Pancreas (tissue), 10 donors: ENCODE results near the gene RND3. TPM values are rescaled to one million over a fixed set of nuclear protein-coding genes. Genes with fewer than 3 reads are reported as not detected.
A peak's percentile ranks its signal among the peaks of the same experiment; 100 is the strongest.

Experiments used
- ATAC-seq, 4 donors: fragments of 200-7000 bp; cut with Tn5 transposase; one replicate each; pipeline versions ENCODE4 v1.8.0 to v1.9.1; 2020; ENCODE audit warnings: mild to moderate bottlenecking in 4 of 4, moderate library complexity in 4 of 4
- DNase-seq, 6 donors: peaks; one replicate each; pipeline ENCODE4 v3.0.0-alpha.2; 2020
- FAIRE-seq: peaks from 2 replicates; lab custom pipeline; 2012; peaks lifted over from hg19 to GRCh38; lab: Jason Lieb, UNC
- H3K27ac ChIP-seq, 4 donors: fragments of 200-600 bp; sonication (generic); 1 replicate in 3 of 4; 2 replicates in 1 of 4; pipeline versions ENCODE4 v1.5.0 to v1.8.0; 2020
- H3K27me3 ChIP-seq, 4 donors: fragments of 200-600 bp; one replicate each; pipeline ENCODE4 v1.8.0; 2021
- H3K36me3 ChIP-seq, 3 donors: fragments of 200-600 bp; sonication (generic) in 1 of 3; one replicate each; pipeline versions ENCODE4 v1.5.0 to v1.8.0; 2020 to 2021
- H3K4me1 ChIP-seq, 3 donors: fragments of 200-600 bp; one replicate each; pipeline ENCODE4 v1.8.0; 2021
- H3K4me3 ChIP-seq, 4 donors: fragments of 200-600 bp; sonication (generic) in 2 of 4; one replicate each; pipeline versions ENCODE4 v1.5.0 to v1.8.0; 2020 to 2021
- H3K9me3 ChIP-seq, 4 donors: fragments of 200-600 bp; one replicate each; pipeline ENCODE4 v1.8.0; 2021
- WGBS, 2 donors: extraction: QIAGEN DNeasy Blood & Tissue Kit; methylation state at CpG; one replicate each; pipeline ENCODE4 v1.1.7; 2013; 5-methylcytosine and 5-hydroxymethylcytosine counted together
- intact Hi-C, 3 donors: fragments of 100-400 bp; cut with DNase I; formaldehyde crosslinking; loops; one replicate each; pipeline versions ENCODE4 v1.11.1 to v1.14.2; 2022
- polyA plus RNA-seq, 2 donors: library from polyadenylated mRNA; stranded (reverse); fragments of 200-250 nt; gene quantifications; one replicate each; pipeline ENCODE4 v1.2.3, GENCODE V29; 2013
- total RNA-seq, 6 donors: library from RNA; stranded (reverse); fragmentation: NEBNext Ultra II Directional in 4 of 6; extraction: Animal tissue kit (Norgen Biotek cat#: 25700) in 4 of 6; gene quantifications; one replicate each; pipeline versions ENCODE4 v1.2.1 to v1.2.4, GENCODE V29; 2021 to 2023
- TF ChIP-seq, protein P1 (sequence below), 4 donors: fragments of 200-600 bp; sonication (generic) in 3 of 4; IDR thresholded peaks; one replicate each; pipeline versions ENCODE4 v1.5.0 to v1.8.0; 2021; ENCODE audit warnings: antibody characterized with exemption in 4 of 4
- donor health status: healthy with polysubstance abuse.
- donor health status: DM: no; HTN: no; CAD: no; lungs with moderate emphysema.
- donor health status: DM: no; HTN: no; CAD: no.
- donor health status: control.
- donor health status: control.
- donor health status: Bipolar disorder and iron deficiency.
- donor health status: DM: yes; HTN: yes; CAD: no.
- donor health status: DM: no; HTN: no; CAD: no.
- donor health status: DM: no; HTN: no; CAD: no.
- donor health status: DM: yes; HTN: yes; CAD: no.

RND3 gene
- total and polyA plus RNA-seq, 8 donors = 3.9 to 9.8 (median 4.7) TPM

DNA sequence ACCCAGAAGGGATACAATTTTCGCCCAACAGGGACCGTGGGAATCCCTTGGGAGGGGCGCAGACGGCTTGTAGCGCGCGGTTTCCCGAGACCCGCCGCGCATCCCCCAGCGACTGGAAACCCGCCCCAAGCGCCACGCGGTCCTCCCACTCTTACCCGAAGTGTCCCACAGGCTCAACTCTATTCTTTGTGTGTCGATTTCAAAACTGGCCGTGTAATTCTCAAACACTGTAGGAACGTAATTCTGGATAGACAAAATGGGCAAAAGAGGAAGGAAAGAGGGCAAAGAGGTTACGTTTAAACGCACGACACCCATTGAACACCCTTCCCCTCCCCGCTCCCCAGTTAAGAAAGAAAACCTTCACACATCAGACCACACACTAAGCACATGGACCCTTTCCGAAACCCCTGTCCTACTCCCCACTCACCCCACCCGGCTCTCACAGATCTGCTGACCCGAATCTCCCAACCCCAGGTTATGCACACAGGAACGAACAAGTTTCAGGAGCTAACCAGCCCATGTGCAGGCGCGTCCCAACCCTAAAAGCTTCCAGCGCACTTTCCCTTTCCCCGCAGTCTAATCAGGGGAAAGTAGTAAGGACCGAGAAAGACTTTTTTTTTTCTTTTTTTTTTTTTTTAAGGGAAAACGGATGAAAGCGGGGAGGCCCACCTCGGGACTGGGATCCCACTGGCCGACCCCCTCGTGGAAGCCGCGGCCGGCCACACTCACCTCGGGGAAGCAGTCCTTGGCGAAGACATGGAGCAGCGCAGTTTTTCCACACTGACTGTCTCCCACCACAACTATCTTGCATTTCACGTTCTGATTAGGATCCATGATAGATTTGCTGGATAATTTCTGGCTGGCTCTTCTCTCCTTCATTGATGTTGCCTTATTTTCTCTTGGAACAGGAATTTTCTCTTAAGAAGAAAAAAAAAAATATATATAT lies 655 bp downstream of the RND3 start:
- FAIRE-seq = no peak
- 0 to 1% methylated on average over 44 to 45 of the region's 45 CpGs for WGBS, 2 donors
- intact Hi-C loops = loop anchor here in 2 of 3 donors (5.0 to 10.0 kb wide), 2 partner anchors 682 to 890 kb away; no protein-coding TSS in a partner anchor

DNA sequence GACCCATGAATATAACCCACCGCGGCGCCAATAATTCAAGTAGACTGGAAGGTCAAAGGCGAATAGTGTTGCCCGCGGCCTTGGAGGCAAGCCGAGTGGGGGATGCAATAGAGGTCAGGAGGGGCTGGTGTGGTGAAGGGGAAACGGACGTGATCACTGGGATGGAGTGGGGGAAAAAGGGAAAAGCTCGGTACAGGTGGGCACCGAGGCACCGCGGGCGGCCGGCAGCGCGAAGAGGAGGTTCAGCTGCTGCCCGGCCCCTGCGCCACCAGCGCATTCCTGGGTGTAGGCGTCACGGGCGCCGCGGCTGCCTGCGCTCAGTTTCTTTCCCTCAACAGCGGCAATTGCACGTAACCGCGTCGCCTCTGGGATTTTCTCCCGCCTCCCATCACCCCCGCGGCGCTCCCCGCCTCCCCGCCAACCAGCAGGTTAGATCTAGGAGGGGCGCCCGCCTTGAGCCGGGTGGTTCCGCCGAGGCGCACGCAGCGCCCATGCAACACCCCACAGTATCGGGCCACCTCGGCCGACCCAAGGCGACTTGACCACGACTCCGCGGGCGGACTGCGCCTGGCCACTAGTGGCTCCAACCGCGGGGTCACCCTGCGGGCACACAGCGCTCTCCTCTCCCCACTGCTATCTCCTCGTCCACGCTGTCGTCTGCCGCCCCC lies 1.5 kb downstream of the RND3 start:
- peak; percentile 61 to 84 (median 74) for DNase-seq
- H3K4me3 ChIP-seq = peak overlapping the region; percentile 43 to 75 (median 52)
- WGBS, 2 donors = 0 to 1% methylated on average over 62 of the region's 62 CpGs
- peak; percentile 73 to 80 (median 76) for ATAC-seq
- no peaks in the 10 kb centered on the region for H3K9me3 ChIP-seq
- no peaks in the 10 kb centered on the region for H3K27me3 ChIP-seq
- H3K36me3 ChIP-seq = no peaks in the 10 kb centered on the region
- H3K27ac ChIP-seq = peak overlapping the region; percentile 77 to 90 (median 85)
- intact Hi-C loops = loop anchor here in 2 of 3 donors (5.0 to 10.0 kb wide), 2 partner anchors 681 to 889 kb away; no protein-coding TSS in a partner anchor
- H3K4me1 ChIP-seq = peaks cover 0 to 7% (median 0%) of the 10 kb centered on the region in 3 donors
- TF ChIP-seq, protein P1, sequence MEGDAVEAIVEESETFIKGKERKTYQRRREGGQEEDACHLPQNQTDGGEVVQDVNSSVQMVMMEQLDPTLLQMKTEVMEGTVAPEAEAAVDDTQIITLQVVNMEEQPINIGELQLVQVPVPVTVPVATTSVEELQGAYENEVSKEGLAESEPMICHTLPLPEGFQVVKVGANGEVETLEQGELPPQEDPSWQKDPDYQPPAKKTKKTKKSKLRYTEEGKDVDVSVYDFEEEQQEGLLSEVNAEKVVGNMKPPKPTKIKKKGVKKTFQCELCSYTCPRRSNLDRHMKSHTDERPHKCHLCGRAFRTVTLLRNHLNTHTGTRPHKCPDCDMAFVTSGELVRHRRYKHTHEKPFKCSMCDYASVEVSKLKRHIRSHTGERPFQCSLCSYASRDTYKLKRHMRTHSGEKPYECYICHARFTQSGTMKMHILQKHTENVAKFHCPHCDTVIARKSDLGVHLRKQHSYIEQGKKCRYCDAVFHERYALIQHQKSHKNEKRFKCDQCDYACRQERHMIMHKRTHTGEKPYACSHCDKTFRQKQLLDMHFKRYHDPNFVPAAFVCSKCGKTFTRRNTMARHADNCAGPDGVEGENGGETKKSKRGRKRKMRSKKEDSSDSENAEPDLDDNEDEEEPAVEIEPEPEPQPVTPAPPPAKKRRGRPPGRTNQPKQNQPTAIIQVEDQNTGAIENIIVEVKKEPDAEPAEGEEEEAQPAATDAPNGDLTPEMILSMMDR (IDR thresholded peaks at IDR 0.05) = no peak
- no peak for FAIRE-seq

More for the DNA sequence above, 655 bp downstream of the RND3 start:
- peak overlapping the region; percentile 77 to 90 (median 85) for H3K27ac ChIP-seq
- peak overlapping the region; percentile 43 to 75 (median 52) for H3K4me3 ChIP-seq
- ATAC-seq (peak; percentile 27 to 48 (median 32)), DNase-seq (peak in 5 of 6 donors; percentile 28 to 60 (median 35))
- TF ChIP-seq, protein P1 (IDR thresholded peaks at IDR 0.05) = no peak
- no peaks in the 10 kb centered on the region for H3K27me3 ChIP-seq
- H3K4me1 ChIP-seq = peaks cover 0 to 7% (median 0%) of the 10 kb centered on the region in 3 donors
- no peaks in the 10 kb centered on the region for H3K9me3 ChIP-seq
- no peaks in the 10 kb centered on the region for H3K36me3 ChIP-seq

DNA sequence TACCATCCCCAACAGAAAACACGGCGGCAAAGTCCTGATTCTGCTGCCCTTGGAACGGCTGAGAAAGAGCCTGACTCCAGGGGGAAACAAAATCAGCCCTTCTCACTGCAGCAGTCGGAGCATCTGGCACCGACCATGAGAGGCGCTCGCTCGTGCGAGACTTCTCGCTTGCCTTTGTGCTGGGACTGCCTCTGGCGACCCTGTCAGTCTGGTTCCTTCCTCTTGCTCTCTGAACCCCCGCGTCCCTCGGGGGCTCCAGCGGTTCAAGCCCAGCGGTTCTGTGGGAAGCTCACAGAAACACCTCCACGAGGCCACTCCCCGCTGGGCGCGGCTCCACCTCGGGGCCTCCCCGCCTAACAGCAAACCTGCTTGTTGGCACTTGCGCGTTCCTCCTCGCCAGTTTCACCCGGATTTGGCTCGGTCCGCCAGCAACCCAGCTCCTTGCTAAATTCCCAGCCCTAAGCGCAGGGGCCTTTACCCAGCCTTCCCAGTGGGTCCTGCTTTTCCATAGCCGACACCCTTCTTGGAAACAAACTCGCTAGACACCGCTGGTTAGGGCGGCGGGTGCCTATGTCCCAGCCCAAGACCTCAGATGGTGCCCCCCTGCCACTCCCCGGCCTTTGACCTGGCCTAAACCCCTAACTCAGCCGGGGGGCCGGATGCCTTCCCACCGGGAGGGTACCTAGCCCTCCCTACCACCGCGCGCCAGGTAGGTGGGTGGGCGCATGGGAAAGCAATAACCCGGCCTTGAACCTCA lies 2.2 kb downstream of the RND3 start:
- DNase-seq = peak; percentile 76 to 94 (median 86)

More for the DNA sequence above, 2.2 kb downstream of the RND3 start:
- intact Hi-C loops = loop anchor here in 2 of 3 donors (5.0 to 10.0 kb wide), 2 partner anchors 680 to 888 kb away; no protein-coding TSS in a partner anchor
- FAIRE-seq (no peak), ATAC-seq (peak; percentile 77 to 82 (median 78))
- Histone ChIP-seq H3K4me3 (peak overlapping the region; percentile 43 to 75 (median 52)), H3K27me3 (no peaks in the 10 kb centered on the region), H3K36me3 (no peaks in the 10 kb centered on the region), H3K9me3 (no peaks in the 10 kb centered on the region), H3K27ac (peak overlapping the region; percentile 77 to 90 (median 85)), H3K4me1 (peaks cover 0 to 7% (median 0%) of the 10 kb centered on the region in 3 donors)
- WGBS, 2 donors = 1% methylated on average over 43 of the region's 43 CpGs
- TF ChIP-seq, protein P1 (IDR thresholded peaks at IDR 0.05) = no peak
